ENCODE results near the gene RYR2. TPM values are rescaled to one million over a fixed set of nuclear protein-coding genes. Genes with fewer than 3 reads are reported as not detected.

The RYR2 gene
- total and polyA plus RNA-seq, 7 donors, result under 0.01 to 22.4 (median 6.1) TPM

DNA sequence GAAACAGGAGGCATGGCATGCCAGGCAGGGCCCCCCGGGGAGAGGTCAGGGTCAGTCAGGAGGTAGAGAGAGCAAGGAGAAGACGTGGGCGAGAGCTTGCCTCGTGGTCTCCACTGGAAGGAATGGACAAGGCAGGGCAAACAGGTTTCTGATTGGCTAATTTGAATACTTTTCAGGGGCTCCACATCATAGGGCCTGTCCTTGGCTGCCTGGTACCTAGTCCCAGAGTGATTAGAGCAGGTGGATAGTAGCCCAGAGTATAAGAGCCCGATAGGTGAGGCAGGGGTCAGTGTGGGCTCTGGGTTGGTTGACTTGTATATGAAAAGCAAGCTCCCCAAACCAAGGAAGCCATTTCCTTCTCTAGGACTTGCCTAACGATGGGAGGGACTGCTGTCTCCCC is 670.1 kb downstream of the RYR2 start:
- TF ChIP-seq POLR2AphosphoS5 (IDR thresholded peaks at IDR 0.05) (no peak), POLR2A (IDR thresholded peaks at IDR 0.05) (no peak), EP300 (IDR thresholded peaks at IDR 0.05) (no peak)
- TF ChIP-seq, protein P1, sequence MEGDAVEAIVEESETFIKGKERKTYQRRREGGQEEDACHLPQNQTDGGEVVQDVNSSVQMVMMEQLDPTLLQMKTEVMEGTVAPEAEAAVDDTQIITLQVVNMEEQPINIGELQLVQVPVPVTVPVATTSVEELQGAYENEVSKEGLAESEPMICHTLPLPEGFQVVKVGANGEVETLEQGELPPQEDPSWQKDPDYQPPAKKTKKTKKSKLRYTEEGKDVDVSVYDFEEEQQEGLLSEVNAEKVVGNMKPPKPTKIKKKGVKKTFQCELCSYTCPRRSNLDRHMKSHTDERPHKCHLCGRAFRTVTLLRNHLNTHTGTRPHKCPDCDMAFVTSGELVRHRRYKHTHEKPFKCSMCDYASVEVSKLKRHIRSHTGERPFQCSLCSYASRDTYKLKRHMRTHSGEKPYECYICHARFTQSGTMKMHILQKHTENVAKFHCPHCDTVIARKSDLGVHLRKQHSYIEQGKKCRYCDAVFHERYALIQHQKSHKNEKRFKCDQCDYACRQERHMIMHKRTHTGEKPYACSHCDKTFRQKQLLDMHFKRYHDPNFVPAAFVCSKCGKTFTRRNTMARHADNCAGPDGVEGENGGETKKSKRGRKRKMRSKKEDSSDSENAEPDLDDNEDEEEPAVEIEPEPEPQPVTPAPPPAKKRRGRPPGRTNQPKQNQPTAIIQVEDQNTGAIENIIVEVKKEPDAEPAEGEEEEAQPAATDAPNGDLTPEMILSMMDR (IDR thresholded peaks at IDR 0.05), result no peak
- no peak for DNase-seq
- H3K36me3 ChIP-seq, result peaks cover 0 to 1% (median 0%) of the 10 kb centered on the region in 4 donors
- no peaks in the 10 kb centered on the region for H3K27me3 ChIP-seq
- 71 to 74% methylated on average over 6 of the region's 6 CpGs for WGBS, 2 donors
- H3K9me3 ChIP-seq, result no peaks in the 10 kb centered on the region
- intact Hi-C loops (cut with DNase I), result no loop called here
- no peaks in the 10 kb centered on the region for H3K4me1 ChIP-seq
- no peak overlapping the region for H3K4me3 ChIP-seq
- H3K27ac ChIP-seq, result no peak overlapping the region

DNA sequence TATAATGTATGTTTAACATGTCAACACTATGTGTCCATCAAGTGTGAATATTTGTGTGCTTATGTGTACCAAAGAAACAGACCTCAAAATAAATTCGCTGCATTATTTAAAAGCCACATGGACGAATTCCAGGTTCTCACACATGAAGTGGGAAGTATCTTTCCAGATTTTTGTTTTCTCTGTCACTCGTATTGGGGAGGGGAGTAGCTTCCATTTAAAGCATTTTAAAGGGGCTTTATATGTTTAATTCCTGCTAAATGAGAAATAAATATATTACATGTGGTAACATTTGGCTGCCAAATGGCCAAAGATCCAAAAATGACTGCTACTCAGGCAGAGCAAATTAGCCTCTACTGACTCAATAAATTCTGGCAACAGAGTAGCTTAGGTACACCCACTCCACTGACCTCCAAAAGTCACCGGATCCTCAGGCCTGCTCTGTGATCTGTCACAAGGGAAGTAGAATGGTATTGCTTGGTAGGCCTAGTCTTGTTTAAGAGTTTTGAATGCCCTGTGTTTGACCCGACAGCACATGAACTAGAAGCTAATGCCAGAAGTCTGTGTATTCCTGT is 670.7 kb downstream of the RYR2 start:
- Histone ChIP-seq H3K4me1 (no peaks in the 10 kb centered on the region), H3K36me3 (no peaks in the 10 kb centered on the region), H3K27me3 (no peaks in the 10 kb centered on the region), H3K4me3 (no peak overlapping the region), H3K9me3 (no peaks in the 10 kb centered on the region), H3K27ac (no peak overlapping the region)
- TF ChIP-seq, protein P1 (IDR thresholded peaks at IDR 0.05), result no peak
- TF ChIP-seq POLR2AphosphoS5 (IDR thresholded peaks at IDR 0.05) (no peak), EP300 (IDR thresholded peaks at IDR 0.05) (no peak), POLR2A (IDR thresholded peaks at IDR 0.05) (no peak)
- intact Hi-C loops (cut with DNase I), result no loop called here
- 78 to 85% methylated on average over 5 of the region's 5 CpGs for WGBS, 2 donors
- DNase-seq, result no peak

DNA sequence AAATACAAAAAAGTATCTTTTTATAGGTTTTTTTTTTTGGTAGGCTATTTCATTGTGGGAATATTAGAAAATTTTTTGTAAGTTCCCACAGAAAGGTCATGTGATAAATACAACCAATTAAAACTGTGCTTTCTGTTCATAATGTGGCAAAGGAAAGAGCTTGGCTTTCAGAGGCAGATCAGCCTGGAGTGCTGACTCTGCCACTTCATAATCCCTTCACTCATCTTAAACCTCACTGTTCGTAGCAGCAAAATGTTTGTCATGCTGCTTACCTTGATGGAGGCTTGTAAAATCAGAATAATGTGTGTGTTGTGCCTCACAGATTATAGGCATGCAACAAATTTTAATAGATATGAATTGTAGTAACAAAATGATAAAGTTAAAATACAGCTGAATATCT is 671.9 kb downstream of the RYR2 start:
- Histone ChIP-seq H3K36me3 (no peaks in the 10 kb centered on the region), H3K27me3 (no peaks in the 10 kb centered on the region), H3K4me1 (no peaks in the 10 kb centered on the region), H3K27ac (no peak overlapping the region), H3K4me3 (no peak overlapping the region), H3K9me3 (no peaks in the 10 kb centered on the region)
- WGBS, 2 donors, result 31 to 68% methylated on average over 1 of the region's 1 CpG
- TF ChIP-seq, protein P1 (IDR thresholded peaks at IDR 0.05), result no peak
- TF ChIP-seq EP300 (IDR thresholded peaks at IDR 0.05) (no peak), POLR2A (IDR thresholded peaks at IDR 0.05) (no peak), POLR2AphosphoS5 (IDR thresholded peaks at IDR 0.05) (no peak)
- intact Hi-C loops (cut with DNase I), result no loop called here
- DNase-seq, result no peak

DNA sequence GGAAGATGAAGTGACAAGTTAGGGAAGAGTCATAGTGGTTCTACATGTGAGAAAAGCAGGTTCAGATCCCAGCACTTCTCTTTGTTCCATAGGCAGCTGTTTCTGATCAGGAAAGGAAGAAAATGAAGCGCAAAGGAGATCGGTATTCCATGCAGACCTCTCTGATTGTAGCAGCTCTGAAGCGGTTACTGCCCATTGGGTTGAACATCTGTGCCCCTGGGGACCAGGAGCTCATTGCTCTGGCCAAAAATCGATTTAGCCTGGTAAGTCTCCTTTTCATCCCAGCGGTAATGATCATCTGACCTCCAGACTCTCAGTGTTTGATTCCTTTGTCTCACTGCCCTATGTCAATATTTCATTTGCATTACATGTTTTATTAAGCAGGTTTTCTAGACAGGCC is 675.1 kb downstream of the RYR2 start:
- Histone ChIP-seq H3K9me3 (no peaks in the 10 kb centered on the region), H3K27me3 (no peaks in the 10 kb centered on the region), H3K27ac (no peak overlapping the region), H3K4me1 (no peaks in the 10 kb centered on the region), H3K4me3 (no peak overlapping the region), H3K36me3 (no peaks in the 10 kb centered on the region)
- WGBS, 2 donors, result 75% methylated on average over 5 of the region's 5 CpGs
- TF ChIP-seq, protein P1 (IDR thresholded peaks at IDR 0.05), result no peak
- TF ChIP-seq POLR2A (IDR thresholded peaks at IDR 0.05), result no peak
- no peak for TF ChIP-seq EP300 (IDR thresholded peaks at IDR 0.05)
- no peak for TF ChIP-seq POLR2AphosphoS5 (IDR thresholded peaks at IDR 0.05)
- no peak for DNase-seq
- intact Hi-C loops (cut with DNase I), result no loop called here

DNA sequence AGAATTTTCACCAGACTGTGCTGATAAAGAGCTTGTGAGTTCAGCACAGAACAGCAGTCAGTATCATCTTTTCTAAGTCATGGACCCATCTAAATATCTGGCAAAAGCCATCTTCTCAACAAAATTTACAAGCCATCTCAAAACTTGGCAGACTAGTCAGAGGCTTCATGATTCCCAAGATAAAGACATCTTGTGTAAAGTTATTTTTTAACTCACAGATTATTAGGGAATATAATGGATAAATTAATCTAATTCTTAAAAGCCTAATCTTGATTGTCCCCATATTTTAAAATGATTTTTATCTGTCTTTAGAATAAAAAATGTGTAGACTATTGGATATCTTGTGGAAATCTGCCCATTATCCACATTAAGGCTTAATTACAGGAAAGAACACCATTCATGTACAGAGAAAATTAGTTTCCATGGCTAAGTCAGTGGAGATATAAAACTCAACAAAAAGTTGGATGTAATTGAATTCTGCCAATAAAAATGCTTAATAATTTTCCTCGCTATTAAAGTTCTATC is 688.9 kb downstream of the RYR2 start:
- Histone ChIP-seq H3K27me3 (no peaks in the 10 kb centered on the region), H3K4me1 (no peaks in the 10 kb centered on the region), H3K36me3 (peaks cover 0 to 5% (median 0%) of the 10 kb centered on the region in 4 donors), H3K9me3 (no peaks in the 10 kb centered on the region), H3K27ac (no peak overlapping the region), H3K4me3 (no peak overlapping the region)
- no peak for DNase-seq
- intact Hi-C loops (cut with DNase I), result no loop called here
- TF ChIP-seq, protein P1 (IDR thresholded peaks at IDR 0.05), result no peak
- TF ChIP-seq POLR2AphosphoS5 (IDR thresholded peaks at IDR 0.05) (no peak), POLR2A (IDR thresholded peaks at IDR 0.05) (no peak), EP300 (IDR thresholded peaks at IDR 0.05) (no peak)
- 92 to 94% methylated on average over 1 of the region's 1 CpG for WGBS, 2 donors
